ENCODE data around the gene SIT1. TPM values are rescaled to one million over a fixed set of nuclear protein-coding genes. Genes with fewer than 3 reads are reported as not detected.

The SIT1 gene
- total RNA-seq, 4 donors from 2014 or later = 0.74 to 5.2 (median 1.1) TPM

- TF ChIP-seq CTCF (IDR thresholded peaks at IDR 0.05) = no peak
- no peak for ATAC-seq (ENCODE audit: low FRiP score)
Measured at GRCh38 chr9:35687972-35688557, 37.3 kb upstream of the SIT1 start.

GRCh38 chr9:35687306-35687705 lies 36.6 kb upstream of the SIT1 start:
- DNase-seq (ENCODE audit: low spot score) = no peak
- no peak for ATAC-seq (ENCODE audit: low FRiP score)
- no peak for TF ChIP-seq CTCF (IDR thresholded peaks at IDR 0.05)

More at GRCh38 chr9:35687972-35688557, 37.3 kb upstream of the SIT1 start:
- DNase-seq (ENCODE audit: low spot score) = no peak

- DNase-seq (ENCODE audit: low spot score) (no peak), ATAC-seq (ENCODE audit: low FRiP score) (no peak)
- no peak for TF ChIP-seq CTCF (IDR thresholded peaks at IDR 0.05)
Measured at GRCh38 chr9:35686222-35687203, 35.8 kb upstream of the SIT1 start.

GRCh38 chr9:35685506-35685905 lies 34.8 kb upstream of the SIT1 start:
- DNase-seq (ENCODE audit: low spot score) = no peak
- ATAC-seq (ENCODE audit: low FRiP score) = no peak
- no peak for TF ChIP-seq CTCF (IDR thresholded peaks at IDR 0.05)

GRCh38 chr9:35684921-35685320 lies 34.2 kb upstream of the SIT1 start:
- no peak for DNase-seq (ENCODE audit: low spot score)
- ATAC-seq (ENCODE audit: low FRiP score) = no peak
- TF ChIP-seq CTCF (IDR thresholded peaks at IDR 0.05) = no peak

GRCh38 chr9:35683323-35683722 lies 32.6 kb upstream of the SIT1 start:
- no peak for TF ChIP-seq CTCF (IDR thresholded peaks at IDR 0.05)
- DNase-seq (ENCODE audit: low spot score) (no peak), ATAC-seq (ENCODE audit: low FRiP score) (no peak)

Measured in omental fat pad (tissue), 4 donors.